Astrocyte of the cerebellum (primary cell): Measurements from ENCODE around the gene NELL2.
A peak's percentile ranks its signal among the peaks of the same experiment; 100 is the strongest.

Source experiments
- DNase-seq: peaks from one replicate; pipeline ENCODE4 v3.0.0-alpha.2; 2011; ENCODE audit warnings: low read depth
- H3K4me3 ChIP-seq: 2 replicates; pipeline ENCODE4 v1.5.1; 2011; ENCODE audit warnings: mild to moderate bottlenecking, low read depth, low read length, moderate library complexity
- in situ Hi-C: cut with HindIII; loops from 2 replicates; pipeline ENCODE4 v1.10.0; 2017; ENCODE audit warnings: low sequenced_read_pairs
- TF ChIP-seq, protein P1 (sequence below): IDR thresholded peaks from 2 replicates; pipeline ENCODE4 v1.5.1; 2012; ENCODE audit warnings: low read length, low read depth, moderate library complexity, mild to moderate bottlenecking; ENCODE audit errors: missing control alignments

Gene NELL2

DNA sequence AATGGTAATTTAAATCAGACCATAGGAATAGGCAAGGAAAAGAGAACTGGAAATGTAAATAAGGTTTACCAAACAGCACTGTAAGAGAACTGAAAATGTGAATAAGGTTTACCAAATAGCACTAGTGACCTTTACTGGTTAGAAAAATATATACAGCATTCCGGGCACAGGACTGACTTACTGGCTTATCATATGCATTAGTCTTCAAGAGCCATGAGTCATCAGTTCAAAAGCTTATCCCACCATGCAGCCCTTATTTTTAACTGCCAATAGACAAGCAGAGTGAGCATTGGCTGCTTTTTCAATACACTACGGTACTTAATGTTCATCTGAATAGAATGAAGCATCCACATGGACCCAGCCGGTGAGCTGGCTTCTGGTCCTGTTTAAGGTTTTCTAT, 13.0 kb upstream of the NELL2 start:
- no peak overlapping the region for H3K4me3 ChIP-seq
- in situ Hi-C loops: no loop called here
- DNase-seq: no peak
- TF ChIP-seq, protein P1, sequence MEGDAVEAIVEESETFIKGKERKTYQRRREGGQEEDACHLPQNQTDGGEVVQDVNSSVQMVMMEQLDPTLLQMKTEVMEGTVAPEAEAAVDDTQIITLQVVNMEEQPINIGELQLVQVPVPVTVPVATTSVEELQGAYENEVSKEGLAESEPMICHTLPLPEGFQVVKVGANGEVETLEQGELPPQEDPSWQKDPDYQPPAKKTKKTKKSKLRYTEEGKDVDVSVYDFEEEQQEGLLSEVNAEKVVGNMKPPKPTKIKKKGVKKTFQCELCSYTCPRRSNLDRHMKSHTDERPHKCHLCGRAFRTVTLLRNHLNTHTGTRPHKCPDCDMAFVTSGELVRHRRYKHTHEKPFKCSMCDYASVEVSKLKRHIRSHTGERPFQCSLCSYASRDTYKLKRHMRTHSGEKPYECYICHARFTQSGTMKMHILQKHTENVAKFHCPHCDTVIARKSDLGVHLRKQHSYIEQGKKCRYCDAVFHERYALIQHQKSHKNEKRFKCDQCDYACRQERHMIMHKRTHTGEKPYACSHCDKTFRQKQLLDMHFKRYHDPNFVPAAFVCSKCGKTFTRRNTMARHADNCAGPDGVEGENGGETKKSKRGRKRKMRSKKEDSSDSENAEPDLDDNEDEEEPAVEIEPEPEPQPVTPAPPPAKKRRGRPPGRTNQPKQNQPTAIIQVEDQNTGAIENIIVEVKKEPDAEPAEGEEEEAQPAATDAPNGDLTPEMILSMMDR: no peak

DNA sequence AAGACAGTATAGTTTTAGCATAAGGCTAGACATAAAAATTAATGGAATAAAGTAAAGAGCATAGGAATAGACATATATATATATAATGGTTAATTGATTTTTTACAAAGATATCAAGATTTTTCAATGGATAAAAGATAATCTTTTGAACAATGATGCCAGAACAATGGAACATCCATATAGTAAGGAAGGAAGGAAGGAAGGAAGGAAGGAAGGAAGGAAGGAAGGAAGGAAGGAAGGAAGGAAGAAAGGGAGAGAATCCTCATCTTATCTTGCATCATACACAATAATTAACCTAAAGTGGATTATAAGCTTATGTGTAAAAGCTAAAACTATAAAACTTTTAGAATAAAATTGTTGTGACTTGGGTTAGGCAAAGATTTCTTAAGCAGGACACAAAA, 9.8 kb upstream of the NELL2 start:
- DNase-seq: no peak
- H3K4me3 ChIP-seq: no peak overlapping the region
- TF ChIP-seq, protein P1: no peak
- in situ Hi-C loops: no loop called here

DNA sequence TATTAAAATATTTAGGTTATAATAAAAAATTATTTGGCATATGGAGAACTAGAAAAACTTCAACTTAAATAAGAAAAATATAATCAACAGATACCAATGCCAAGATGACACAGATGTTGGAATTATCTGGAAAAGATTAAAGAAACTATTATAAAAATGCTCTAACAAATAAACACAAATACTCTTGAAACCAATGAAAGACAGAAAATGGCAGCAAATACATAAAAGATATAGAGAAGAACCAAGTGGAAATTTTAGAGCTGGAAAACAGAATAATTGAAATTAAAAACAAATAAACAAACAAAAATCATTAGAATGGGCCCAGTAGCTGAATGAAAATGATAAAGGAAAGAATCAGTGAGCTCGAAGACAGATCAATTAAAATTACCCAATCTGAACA, 5.1 kb upstream of the NELL2 start:
- no peak for DNase-seq
- TF ChIP-seq, protein P1: no peak
- in situ Hi-C loops: no loop called here
- H3K4me3 ChIP-seq: no peak overlapping the region

DNA sequence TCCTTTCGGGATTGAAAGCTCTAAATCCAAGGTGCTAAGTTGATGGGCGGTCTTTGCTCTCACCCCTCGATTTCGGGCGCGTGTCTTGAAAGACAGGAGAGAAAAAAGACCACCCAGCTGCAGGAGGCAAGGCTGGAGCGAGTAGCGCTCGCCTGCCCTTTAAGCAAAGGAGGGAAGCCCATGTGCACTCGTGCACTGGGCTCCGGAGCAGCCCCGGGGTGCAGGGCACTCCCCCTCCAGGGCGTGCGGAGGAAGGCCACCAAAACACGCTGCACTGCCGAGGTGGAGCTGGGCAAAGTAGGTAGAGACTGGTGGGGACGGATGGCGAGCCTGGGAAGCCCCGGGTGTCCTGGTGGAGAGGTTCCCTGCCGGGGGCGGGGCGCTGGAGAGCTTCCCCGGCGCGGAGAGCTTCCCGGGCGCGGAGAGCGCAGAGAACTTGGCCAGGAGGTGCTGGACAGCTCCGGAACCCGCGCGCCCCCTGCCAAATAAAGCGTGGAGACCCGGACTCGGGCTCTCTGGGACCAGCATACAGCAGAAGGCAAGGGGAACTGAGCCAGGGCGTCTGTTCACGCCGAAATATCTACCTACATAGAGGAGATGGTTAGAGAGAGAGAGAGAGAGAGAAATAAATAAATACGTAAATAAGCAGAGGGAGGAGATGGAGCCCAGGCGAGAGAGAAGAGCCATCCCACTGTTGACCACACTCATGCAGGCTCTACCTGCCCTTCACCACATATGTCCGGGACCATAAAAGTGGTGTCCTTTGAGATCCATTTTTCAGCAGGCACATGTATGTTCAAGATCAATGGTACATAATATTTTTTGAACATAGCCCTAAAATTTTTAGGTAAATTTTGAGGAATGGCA, 662 bp upstream of the NELL2 start:
- TF ChIP-seq, protein P1: peak; percentile 20
- no peak for DNase-seq
- in situ Hi-C loops: no loop called here
- H3K4me3 ChIP-seq: peak overlapping the region; percentile 46

DNA sequence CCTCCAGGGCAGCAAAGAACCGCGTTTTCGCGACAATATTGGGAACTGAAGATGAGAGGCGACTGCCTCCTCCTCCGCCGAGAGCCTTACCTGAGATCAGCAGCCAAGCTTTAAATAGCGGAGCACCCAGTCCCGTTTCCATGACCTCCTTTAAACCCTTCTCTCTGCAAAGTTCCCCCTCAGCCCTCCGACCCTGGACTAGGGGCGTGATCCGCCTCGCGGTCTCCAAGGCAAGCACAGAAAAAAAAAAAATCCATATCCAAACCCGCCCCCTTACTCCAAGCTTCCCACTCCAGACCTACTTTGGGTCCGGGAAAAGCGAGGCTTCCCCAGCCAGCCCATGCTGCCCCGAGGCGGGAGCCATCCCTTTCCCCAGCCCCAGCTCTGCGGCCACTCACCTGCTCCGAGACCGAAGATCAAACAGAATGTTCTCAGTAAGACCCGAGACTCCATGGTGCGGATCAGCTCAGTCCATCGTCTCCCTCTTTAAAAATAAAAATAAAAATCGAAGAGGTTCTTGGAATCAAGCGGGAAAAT, 630 bp downstream of the NELL2 start:
- in situ Hi-C loops: no loop called here
- TF ChIP-seq, protein P1: no peak
- DNase-seq: no peak
- peak overlapping the region; percentile 46 for H3K4me3 ChIP-seq

DNA sequence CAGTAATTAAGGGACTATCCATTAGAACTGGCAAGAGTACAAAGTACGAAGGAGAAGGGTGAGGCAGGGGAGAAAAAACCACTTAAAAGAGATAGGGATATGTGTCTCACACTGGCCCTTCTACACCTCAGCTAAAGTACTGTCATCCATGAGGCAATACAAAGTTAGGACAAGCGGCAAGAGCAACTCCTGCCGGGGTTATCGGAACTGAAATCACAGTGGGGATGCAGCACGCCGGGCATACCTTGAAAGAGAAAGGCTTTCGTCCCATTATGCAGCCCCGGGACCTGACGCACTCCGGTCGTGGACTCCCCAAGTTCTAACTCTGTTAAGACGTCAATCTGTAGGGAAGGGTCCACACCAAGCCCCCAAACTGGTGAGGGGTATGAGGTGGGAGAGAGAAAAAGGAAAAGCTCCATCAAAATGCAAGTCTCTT, 1.1 kb downstream of the NELL2 start:
- peak overlapping the region; percentile 46 for H3K4me3 ChIP-seq
- no peak for DNase-seq
- in situ Hi-C loops: no loop called here
- TF ChIP-seq, protein P1: no peak
